GM18508 (cell line): Measurements from ENCODE around the gene SLC22A3.
"Not testable (repeated sequence)": the region's sequence is repeated elsewhere in the genome, so short reads cannot be mapped to it uniquely, and the experiment has no call there.

Experiments used
- ATAC-seq: cut with Tn5 transposase; IDR thresholded peaks from one replicate; pipeline ENCODE4 v1.9.1; 2021; ENCODE audit warnings: moderate number of reproducible peaks; ENCODE audit not compliant: insufficient read depth, unreplicated experiment

SLC22A3 gene

DNA sequence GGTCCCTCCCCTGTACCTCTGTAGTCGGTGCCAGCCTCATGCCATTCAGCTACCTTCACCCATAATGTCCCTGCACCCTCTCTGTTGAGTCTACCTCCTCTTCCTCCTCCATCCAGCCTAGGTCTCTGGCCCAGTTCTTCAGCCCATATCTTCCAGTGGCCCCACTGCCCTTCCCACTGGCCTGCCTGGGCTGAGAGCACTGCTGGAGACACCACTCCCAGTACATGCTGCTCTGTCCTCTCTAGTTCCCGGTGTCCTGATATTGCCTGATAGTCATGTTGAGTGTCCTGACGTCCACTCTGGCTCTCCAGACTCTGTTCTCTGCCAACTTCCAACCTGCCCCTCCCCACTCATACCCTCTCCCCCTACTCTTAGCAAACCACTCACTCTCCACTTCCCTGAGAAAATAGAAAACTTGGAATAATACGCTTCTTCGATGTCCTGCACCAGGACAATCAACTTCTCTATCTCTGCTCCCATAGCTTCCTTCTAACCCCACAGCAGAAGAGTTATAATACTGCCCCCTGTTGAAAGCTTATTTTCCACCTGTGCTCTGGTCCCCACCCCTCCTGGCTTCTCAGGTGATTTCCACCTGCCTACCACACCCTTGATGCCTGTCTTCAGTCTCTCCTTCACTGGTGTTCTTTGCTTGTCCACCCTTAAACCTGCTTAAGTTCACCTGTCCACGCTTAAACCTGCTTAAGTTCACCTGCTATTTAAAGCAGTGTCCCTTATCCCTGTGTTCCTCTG lies 19.8 kb downstream of the SLC22A3 start:
- ATAC-seq: no peak

DNA sequence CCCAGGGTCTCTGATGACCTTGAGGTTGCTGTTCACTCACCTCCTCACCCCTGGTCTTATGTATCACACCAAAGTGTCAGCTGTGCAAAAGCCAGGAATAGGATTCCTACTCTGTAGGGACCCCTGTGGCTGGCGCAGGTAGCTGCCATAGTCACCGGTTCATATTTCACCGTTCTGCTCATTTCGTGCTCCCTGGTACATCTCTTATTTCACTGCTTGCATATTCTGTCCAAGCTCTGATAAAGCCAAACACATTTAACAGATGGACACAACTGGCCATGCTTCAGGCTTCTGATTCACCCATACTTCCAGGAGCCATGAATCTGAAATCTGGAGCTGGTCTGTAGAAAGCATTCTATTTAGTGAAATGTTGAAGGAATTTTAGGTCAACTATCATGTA lies 20.5 kb downstream of the SLC22A3 start:
- no peak for ATAC-seq

DNA sequence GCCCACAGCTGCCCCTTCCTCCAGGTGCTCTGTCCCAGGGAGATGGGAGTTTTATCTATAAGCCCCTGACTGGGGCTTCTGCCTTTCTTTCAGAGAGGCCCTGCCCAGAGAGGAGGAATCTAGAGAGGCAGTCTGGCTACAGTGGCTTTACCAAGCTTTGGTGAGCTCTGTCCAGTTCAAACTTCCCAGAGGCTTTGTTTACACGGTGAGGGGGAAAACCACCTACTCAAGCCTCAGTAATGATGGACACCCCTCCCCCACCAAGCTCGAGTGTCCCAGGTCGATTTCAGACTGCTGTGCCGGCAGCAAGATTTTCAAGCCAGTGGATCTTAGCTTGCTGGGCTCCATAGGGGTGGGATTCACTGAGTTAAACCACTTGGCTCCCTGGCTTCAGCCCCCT lies 25.4 kb downstream of the SLC22A3 start:
- ATAC-seq: not testable (repeated sequence)

DNA sequence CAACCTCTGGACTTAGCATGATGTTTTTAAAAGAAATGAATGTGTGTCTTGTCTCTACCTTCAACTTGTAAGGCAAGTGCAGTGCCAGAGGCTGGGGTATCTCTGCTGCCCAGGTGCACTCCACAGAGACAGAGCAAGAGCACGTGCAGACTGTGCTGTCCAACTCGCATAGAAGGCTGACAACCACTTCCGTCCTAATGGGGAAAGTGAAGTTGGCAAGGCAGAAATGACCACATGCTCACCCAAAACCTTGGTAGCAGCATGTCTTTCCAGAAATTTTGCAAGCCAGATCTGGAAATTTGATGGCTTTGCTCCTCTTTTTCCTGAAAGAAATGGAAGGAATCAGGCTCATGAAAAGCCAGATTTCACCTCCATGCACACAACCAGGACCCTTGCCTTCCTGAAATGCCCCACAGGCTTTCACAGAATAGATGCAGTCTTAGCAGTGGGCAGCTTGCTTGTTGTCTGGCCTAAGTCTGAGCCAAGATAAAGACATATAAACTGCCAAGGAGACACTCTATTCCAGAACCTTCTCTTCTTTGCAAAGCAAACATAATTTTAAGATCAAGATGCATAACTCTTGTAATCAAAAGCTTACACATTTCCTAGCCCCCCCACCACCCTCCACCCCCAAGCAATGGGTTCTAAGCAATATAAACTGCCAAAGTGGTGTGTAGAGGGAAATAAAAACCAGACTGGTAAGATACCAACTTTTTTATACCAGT lies 26.8 kb downstream of the SLC22A3 start:
- ATAC-seq: no peak

DNA sequence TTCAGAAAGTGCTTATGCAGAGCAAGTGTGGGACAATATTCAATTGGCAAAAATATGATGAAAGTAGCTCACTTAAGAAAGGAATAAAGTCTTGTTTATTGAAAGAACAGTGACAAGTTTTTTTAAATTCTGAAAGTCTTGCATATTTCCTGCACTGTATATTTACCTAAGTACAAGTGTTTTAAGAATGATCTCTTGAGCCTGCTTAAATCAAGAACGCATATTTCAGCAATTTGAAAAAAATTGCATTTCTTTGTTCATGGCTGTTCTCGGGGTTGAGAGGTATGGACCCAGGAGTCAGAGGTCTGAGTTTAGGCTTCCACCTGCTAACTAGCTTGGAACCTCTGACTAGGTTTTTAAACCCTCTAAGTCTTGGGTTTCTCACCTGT lies 27.4 kb downstream of the SLC22A3 start:
- ATAC-seq: no peak

DNA sequence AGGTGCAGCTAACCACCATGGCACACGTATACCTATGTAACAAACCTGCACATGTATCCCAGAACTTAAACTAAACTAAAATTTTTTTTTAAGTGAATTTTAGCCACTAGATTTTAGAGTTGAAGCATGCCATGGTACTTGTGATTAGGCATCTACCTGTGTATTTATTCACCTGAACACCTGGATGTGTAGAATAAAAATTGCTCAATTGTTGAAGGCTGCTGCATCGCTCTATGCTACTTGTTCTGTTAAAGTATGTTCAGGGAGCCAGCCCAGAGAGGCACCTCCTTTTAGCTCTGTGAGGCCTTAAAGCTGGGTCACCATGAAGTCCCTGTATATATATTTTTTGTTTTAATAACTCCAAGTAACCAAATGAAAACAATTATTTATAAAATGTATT lies 28.3 kb downstream of the SLC22A3 start:
- no peak for ATAC-seq

GRCh38 chr6:160378218-160378617 lies 30.0 kb downstream of the SLC22A3 start:
- ATAC-seq: no peak

DNA sequence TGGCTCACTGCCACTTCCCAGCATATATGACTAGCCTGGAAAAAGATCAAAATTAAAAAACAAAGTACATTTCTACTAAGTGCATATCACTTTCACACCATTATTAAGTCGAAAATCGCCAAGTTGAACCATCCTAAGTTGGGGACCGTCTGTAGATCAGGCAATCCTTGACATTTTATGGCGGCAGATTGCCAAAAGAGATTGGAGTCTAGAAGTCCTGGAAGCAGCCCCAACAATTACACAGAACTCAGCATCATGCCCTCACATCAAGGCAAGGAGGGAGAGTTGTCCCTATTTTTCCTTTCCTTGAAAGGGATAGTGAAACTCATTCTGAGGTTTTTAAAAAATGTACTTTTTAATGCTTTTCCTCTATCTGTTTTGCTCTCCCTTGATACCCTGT lies 30.7 kb downstream of the SLC22A3 start:
- no peak for ATAC-seq

DNA sequence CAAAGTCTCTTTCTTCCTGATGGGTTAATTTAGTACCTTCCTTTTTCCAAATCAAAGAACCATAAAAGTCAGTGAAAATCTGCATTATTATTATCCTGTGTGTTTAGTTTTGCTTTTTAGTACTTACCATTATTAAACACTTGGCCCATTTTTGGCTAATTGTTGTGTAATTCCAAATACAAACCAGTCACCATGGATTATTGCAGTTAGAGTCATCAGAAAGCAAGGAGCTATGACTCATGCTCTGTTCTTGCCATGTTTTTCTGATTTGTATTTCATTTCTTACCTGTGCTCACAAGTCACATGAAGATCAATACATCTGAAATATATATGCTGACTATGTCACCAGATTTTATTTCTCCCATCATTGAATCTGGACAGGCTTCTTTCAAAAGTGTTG lies 31.3 kb downstream of the SLC22A3 start:
- ATAC-seq: no peak

DNA sequence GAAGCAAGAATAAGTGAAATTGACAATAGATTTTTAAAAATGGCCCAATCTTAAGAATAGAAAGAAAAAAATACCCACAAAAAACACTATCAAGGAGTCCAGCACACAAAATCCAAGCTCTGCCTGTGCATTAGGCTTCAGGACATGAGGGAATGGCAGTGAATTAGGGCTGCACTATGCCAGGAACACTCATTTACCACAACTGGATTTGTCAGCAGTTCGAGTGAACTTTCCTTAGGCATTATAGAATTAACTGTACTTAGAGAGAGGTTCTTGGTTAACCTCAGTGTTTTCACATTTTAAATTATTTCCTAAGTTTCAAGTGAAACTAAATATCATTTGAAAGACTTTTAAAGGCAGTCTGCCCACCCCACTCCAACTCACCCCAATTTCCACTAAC lies 34.8 kb downstream of the SLC22A3 start:
- no peak for ATAC-seq

DNA sequence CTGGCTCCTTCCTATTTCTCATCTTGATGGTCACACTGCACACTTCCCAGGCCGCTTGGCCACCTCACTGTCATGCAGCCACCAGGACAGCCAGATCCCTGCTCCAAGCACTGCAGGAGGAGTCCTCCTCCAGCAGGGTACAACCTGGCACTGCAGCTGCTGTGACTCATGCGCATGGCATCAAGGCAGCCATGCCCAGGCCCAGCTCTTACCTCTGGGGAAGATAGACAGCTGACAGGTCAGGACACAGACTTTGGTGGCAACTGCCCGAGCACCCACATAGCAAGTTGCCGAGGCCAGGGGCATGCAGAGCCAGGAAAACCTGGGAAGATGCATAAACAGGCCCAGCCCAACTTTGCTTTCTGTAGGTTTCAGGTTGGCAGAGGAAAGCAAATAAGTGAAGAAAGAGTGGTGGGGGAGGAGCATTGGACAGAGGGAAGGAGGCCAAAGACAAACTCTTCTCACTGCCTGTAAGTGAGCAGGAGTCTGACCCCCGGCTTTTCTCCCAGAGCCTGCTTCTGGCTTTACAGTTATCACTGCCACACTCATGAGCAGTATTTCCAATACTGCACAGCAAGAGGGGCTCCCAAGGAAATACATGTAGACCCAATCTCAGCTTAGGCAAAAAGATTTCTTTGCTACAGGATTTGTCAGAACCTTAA lies 38.8 kb downstream of the SLC22A3 start:
- no peak for ATAC-seq

- no peak for ATAC-seq
Observed at GRCh38 chr6:160387916-160388643, 39.9 kb downstream of the SLC22A3 start.

DNA sequence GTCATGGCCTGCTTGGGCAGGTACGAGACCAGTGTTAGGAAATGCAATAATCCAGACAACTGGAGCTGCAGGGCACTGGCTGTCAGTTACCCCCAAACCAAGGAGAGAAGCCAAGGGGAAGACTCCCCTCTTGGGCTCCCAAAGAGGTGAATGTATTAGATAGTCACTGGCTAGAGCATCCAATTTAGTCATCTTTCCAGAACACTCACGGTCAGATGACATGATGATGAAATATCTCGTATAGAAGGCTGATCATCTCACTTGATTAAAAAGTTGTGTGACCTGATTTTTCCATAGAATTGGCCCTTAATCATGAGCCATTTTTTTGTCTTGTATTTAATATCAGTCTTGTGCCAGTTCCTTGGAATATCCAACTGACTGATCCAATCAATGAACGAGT lies 40.7 kb downstream of the SLC22A3 start:
- no peak for ATAC-seq

DNA sequence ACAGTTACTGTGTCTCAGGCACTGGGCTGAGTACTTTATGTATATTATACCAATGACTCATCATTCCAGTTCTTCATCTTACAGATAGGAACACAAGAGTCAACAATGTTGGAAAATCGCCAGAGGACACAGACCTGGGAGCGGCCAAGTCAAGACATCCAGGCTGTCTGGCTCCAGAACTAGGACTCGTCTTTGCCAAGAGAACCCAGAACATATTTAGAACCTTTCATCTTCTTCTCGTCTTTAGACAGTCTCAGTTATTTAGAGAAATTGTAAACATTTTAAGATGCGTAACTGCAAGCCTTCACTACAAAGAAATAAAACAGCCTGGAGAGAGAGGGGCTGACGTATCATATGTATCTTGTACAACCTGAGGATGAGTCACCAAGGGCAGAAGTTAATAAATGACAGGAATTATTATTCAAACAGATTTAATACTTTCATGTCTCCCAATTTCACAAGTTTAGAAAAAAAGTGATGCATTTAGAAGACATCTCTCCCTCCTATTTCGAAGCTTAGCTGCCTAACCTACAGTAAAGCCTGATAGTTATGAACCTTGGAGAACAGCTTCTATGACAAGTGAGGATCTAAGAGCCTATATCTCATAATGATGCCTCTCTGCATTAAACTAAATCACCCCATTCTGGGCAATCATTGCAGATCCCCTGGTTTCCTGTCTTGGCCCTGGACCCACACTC lies 43.4 kb downstream of the SLC22A3 start:
- ATAC-seq: no peak

DNA sequence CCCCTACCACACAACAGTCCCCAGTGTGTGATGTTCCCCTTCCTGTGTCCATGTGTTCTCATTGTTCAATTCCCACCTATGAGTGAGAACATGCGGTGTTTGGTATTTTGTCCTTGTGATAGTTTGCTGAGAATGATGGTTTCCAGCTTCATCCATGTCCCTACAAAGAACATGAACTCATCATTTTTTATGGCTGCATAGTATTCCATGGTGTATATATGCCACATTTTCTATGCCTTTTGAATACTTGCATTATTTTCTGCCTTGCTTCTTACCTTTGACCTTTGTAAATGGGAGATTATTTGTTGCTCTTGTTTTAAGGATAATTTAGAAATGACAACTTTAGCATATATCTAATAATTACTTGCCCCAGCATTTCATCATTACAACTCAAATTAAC lies 45.3 kb downstream of the SLC22A3 start:
- ATAC-seq: not testable (repeated sequence)

DNA sequence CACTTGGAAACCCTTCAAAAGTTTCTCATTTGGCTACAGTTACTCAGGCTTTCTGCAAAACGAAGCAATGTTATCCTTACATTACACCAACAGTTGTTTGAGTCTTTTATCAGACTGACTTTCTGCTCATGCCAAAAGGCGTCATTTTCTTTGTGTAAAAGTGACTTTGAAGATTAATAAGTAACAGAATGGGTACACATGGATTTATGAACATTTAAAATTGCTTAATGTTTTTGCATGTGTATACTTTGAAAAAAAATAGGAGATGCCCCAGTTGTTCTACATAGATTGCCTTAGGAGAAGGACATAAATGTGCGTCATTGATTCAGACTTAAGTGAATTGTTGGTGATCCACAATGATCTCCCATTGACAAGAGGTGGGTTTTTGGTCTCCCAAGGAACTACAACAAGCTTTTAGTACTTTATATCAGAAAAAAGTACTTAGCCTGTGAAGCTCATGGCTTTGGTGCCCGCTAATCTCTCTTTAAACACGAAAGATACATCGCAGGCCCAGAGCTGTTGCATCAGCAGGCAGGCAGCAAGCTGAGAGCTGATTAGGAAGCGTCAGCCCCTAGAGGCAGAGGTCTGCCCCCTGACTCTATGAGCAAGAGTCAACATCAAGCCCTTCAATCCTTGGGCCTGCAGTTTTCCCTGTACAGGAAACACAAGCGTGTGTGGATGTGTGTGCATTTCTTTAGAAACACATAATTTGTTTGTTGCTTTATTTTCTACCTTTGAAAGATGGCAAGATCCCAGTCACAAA lies 45.9 kb downstream of the SLC22A3 start:
- no peak for ATAC-seq

GRCh38 chr6:160394654-160395035 lies 46.5 kb downstream of the SLC22A3 start:
- ATAC-seq: no peak

GRCh38 chr6:160395187-160395586 lies 47.0 kb downstream of the SLC22A3 start:
- no peak for ATAC-seq

DNA sequence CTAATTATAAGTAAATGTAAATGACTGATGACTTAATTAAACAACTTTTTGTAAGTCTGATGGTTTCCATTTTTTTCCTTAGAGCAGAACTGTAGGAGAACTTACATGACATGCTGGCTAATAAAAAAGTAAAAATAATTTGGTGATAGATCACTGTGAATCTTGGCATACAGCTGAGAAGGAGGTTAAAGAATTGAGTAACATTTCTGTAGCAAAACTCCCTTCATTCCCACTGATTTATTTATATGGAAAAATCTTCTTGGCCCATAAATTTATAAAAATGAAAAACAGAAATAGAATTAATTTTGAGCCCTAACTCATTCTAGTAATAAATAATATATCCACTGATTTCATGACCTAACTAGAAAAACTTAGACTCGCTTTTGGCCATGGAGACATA lies 48.1 kb downstream of the SLC22A3 start:
- no peak for ATAC-seq
